Fibroblast of the aortic adventitia (primary cell): ENCODE measurements around the gene FRMPD4. TPM values are rescaled to one million over a fixed set of nuclear protein-coding genes. Genes with fewer than 3 reads are reported as not detected.
A peak's percentile ranks its signal among the peaks of the same experiment; 100 is the strongest.

Source experiments
- DNase-seq: peaks from one replicate; pipeline ENCODE4 v3.0.0-alpha.2; 2010; ENCODE audit warnings: low read depth
- H3K4me3 ChIP-seq: 2 replicates; pipeline ENCODE4 v1.5.1; 2011; ENCODE audit warnings: low read depth, mild to moderate bottlenecking, control low read depth, low read length, moderate library complexity
- CTCF ChIP-seq: IDR thresholded peaks from 2 replicates; pipeline ENCODE4 v1.5.1; 2011; ENCODE audit warnings: mild to moderate bottlenecking, low read length, control low read depth, inconsistent platforms; ENCODE audit not compliant: insufficient read depth
- total RNA-seq: library from RNA; depleted of rRNA; stranded (reverse); fragments of >200 nt; gene quantifications from 2 replicates; pipeline ENCODE4 v1.2.3, GENCODE V29; 2012; ENCODE audit warnings: low replicate concordance

The FRMPD4 gene
- total RNA-seq, 1 donor: 5.0 TPM

- no peak for TF ChIP-seq CTCF
These were observed 232.3 kb downstream of the FRMPD4 start for GRCh38 chrX:12370497-12370986.

DNA sequence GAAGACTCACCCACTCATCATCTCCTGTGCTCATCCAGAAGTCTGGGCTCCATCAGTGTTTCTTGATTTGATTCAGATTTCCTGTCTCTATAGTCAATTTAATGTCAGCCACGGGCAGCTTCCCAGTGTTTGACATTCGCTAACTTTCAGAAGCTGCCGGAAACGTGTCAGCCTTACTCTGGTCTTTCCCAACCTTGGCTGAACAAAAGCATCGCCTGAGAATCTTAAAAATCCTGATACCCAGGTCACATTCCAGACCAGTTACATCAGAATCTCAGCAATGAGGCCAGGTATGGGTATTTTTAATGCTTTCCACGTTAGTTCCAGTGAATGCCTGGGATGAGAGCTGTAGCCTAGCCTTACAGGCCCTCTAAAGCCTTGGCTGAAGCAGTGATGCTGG is 233.8 kb downstream of the FRMPD4 start:
- no peak overlapping the region for H3K4me3 ChIP-seq
- peak; percentile 80 for DNase-seq
- no peak for TF ChIP-seq CTCF

More at GRCh38 chrX:12370497-12370986, 232.3 kb downstream of the FRMPD4 start:
- no peak overlapping the region for H3K4me3 ChIP-seq
- DNase-seq: peak; percentile 96

DNA sequence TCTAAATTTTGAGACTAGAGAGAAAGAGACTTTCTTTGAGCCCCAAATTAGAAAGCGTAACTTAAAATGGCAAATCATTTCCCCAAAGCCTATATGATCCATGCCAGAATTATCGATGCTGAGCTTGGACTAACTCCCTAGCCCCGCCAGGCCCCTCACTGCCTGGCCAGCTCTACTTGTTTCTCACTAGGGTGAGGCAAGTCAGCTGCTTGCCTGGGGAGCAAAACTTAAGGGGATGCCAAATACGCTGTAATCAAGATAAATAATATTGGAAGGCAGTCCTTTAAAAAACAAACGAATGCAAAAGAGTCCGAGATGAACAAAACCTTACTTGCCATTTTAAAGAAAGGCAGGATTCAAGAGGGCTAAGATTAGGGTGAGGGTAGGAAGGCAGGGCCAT is 236.0 kb downstream of the FRMPD4 start:
- no peak for TF ChIP-seq CTCF
- no peak overlapping the region for H3K4me3 ChIP-seq

GRCh38 chrX:12378253-12378652 is 240.0 kb downstream of the FRMPD4 start:
- no peak for DNase-seq
- no peak overlapping the region for H3K4me3 ChIP-seq
- no peak for TF ChIP-seq CTCF

More for the DNA sequence above, 236.0 kb downstream of the FRMPD4 start:
- no peak for DNase-seq

DNA sequence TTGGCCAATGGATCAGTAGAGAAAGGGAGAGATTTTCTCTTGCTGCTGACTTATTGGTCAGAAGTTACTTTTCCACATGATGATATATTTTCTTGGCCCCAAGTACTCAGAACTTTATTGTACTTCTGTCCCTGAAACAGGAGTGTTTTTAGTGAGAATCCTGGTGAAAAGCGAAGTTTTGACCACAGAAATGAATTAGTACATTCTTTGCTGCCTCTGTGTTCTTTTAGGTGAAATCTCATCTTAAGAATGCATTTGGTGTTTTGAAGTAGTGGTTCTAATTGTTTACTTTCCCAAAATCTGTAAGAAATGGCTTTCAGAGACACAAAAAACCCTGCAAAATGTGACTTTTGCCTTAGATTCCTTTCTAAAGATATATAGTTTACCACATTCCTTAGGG is 240.4 kb downstream of the FRMPD4 start:
- H3K4me3 ChIP-seq: no peak overlapping the region
- no peak for DNase-seq
- no peak for TF ChIP-seq CTCF

DNA sequence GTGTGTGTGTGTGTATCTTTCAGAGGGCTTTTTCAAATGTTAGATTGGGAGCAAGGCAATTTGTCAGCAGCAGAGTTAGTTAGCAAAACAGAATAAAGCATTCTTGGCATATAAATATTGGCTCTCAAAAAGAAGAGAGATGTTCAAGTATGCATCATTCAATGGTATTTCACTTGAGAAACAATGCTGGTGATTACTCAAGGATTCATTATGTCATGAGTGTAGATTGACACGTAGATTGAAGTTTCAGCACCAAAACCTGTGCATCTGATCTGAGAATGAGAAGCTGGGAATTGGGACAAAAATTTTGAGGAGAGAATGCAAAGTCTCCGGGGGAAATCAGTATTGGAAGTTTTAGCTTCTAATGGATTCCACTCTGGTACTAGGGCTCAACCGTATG is 241.4 kb downstream of the FRMPD4 start:
- peak; percentile 70 for DNase-seq
- no peak for TF ChIP-seq CTCF
- no peak overlapping the region for H3K4me3 ChIP-seq

- H3K4me3 ChIP-seq: no peak overlapping the region
- peak; percentile 29 for TF ChIP-seq CTCF
- no peak for DNase-seq
These were observed 244.9 kb downstream of the FRMPD4 start for GRCh38 chrX:12383196-12383595.
